H1 (cell line): ENCODE measurements around the gene SYNE4. TPM values are rescaled to one million over a fixed set of nuclear protein-coding genes. Genes with fewer than 3 reads are reported as not detected.

Experiments
- BACH1 ChIP-seq: IDR thresholded peaks from 2 replicates; pipeline ENCODE4 v1.6.1; 2012; ENCODE audit warnings: low read length, improper control_type of control experiment
- CREB1 ChIP-seq: IDR thresholded peaks from 2 replicates; pipeline ENCODE4 v1.6.1; 2012; ENCODE audit warnings: inconsistent platforms
- EZH2 ChIP-seq: fragments of 200-600 bp; sonication (generic); IDR thresholded peaks from 2 replicates; pipeline ENCODE4 v1.7.1; 2012; ENCODE audit warnings: low read depth, mild to moderate bottlenecking, moderate library complexity, low read length, inconsistent platforms; ENCODE audit not compliant: severe bottlenecking
- FOSL1 ChIP-seq: IDR thresholded peaks from 2 replicates; pipeline ENCODE4 v1.6.1; 2011; ENCODE audit warnings: mild to moderate bottlenecking, low read depth, low read length, moderate library complexity; ENCODE audit not compliant: insufficient read depth
- KDM4A ChIP-seq: IDR thresholded peaks from one replicate; pipeline ENCODE4 v1.7.1; 2012; ENCODE audit warnings: low read depth, mild to moderate bottlenecking, moderate library complexity, low read length, inconsistent platforms; ENCODE audit not compliant: severe bottlenecking
- PHF8 ChIP-seq: fragments of 200-600 bp; sonication (generic); conservative IDR thresholded peaks from 2 replicates; pipeline ENCODE4 v1.7.1; 2012; ENCODE audit warnings: low read depth, mild to moderate bottlenecking, inconsistent platforms, low read length, moderate library complexity
- POLR2AphosphoS5 ChIP-seq: IDR thresholded peaks from 2 replicates; pipeline ENCODE4 v1.6.1; 2011; ENCODE audit warnings: low read depth, low read length
- SUZ12 ChIP-seq: fragments of 200-600 bp; sonication (generic); IDR thresholded peaks from 2 replicates; pipeline ENCODE4 v1.6.1; 2012; ENCODE audit warnings: mild to moderate bottlenecking, inconsistent platforms, low read length, moderate library complexity, mixed read lengths
- polyA plus RNA-seq, 7 experiments: library from polyadenylated mRNA; depleted of rRNA in 3 of 7; stranded (reverse) in 5 of 7; unstranded in 2 of 7; fragments of >200 nt in 5 of 7; fragments of 200-250 nt in 2 of 7; gene quantifications; 1 replicate in 5 of 7; 2 replicates in 1 of 7; 4 replicates in 1 of 7; pipeline versions ENCODE4 v1.2.1 to v1.2.3, GENCODE V29; 2011 to 2013; ENCODE audit warnings: missing spikeins in 2 of 7, mixed read lengths in 2 of 7
- total RNA-seq: library from RNA; stranded (reverse); fragmentation: NEBNext Ultra II Directional; extraction: Animal tissue kit (Norgen Biotek cat#: 25700); gene quantifications from 2 replicates; pipeline ENCODE4 v1.2.1, GENCODE V29; 2021

SYNE4 gene
- total and polyA plus RNA-seq, 2 of the 8 experiments (the other 6 are each of a cell fraction or from before 2014, with no cell fraction given), result 20.8 to 22.6 TPM

DNA sequence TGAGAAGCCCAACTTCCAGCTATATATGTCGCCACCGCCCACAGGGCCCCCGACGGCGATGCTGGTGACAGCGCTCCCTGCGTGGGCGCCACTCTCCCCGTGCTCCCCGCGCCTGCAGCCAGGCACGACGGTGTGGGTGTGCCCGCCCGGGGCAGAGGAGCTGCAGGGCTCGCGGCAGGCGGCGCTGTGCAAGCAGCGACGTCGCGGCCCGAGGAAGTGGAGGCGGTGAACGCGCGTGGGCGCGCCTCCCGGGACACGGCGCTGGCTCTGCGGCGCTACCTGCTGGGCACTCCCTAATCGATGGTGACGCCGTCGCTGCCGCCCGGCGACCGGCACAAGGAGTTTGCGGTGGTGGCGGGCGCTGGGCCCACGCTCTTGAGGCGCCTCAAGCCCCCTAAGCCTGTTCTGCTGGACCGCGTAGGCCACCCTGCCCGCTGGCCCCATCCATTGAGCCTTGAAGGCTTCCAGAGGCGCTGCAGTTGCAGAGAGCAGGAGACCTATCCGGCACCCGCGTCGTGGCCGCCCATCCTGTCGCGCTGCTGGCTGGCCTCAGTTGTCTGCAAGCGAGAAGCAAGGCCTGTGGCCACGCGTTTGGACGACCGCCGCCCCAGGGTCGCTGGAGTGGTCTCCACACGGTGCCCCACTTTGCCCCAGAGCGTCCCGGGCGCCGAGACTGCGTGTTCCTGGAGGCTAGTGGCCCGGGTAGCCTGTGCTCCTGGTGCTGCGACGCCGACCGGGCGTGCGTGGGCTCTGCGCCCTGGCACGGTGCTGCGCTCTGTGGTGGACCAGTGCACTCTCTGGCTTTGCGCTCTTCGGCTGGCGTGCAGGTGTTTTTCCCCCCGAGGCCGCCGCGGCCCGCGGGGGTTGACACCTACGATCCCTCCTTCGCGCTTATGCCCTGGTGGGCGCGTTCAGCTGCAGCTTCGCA lies 49.3 kb downstream of the SYNE4 start (continued):
- TF ChIP-seq SUZ12, result peak; percentile 76
- no peak for TF ChIP-seq PHF8
- TF ChIP-seq POLR2AphosphoS5, result no peak
- peak; percentile 72 for TF ChIP-seq EZH2
- TF ChIP-seq CREB1, result 0 out of 2 replicates have a peak, but pooled peaks have one; percentile 18
- peak; percentile 70 for TF ChIP-seq KDM4A
- TF ChIP-seq FOSL1, result no peak
- TF ChIP-seq BACH1, result peak; percentile 71; the same call in 1 of the 2 replicates
